B cell (primary cell): ENCODE results near the gene TAF4. TPM values are rescaled to one million over a fixed set of nuclear protein-coding genes. Genes with fewer than 3 reads are reported as not detected.

Experiments
- ATAC-seq: fragments of 200-7000 bp; cut with Tn5 transposase; one replicate; pipeline ENCODE4 v1.10.0; 2021; ENCODE audit warnings: low read depth, mild to moderate bottlenecking, moderate number of reproducible peaks, moderate library complexity
- CTCF ChIA-PET: fragments of 350-600 bp; sonication (Branson Sonifier 250); formaldehyde crosslinking; loops from one replicate; lab custom pipeline; 2021; ENCODE audit warnings: antibody characterized with exemption, inconsistent platforms; lab: Charles Lee
- POLR2A ChIA-PET: fragments of 350-600 bp; sonication (Branson Sonifier 250); formaldehyde crosslinking; loops from one replicate; lab custom pipeline; 2021; ENCODE audit warnings: antibody characterized with exemption; lab: Charles Lee
- DNase-seq: peaks from one replicate; pipeline ENCODE4 v3.0.0; 2013
- H2AFZ ChIP-seq: 2 replicates; pipeline ENCODE4 v1.6.1; 2012; ENCODE audit warnings: mild to moderate bottlenecking, low read depth, low read length; ENCODE audit not compliant: insufficient read depth, poor library complexity, severe bottlenecking
- H3K27ac ChIP-seq, 2 donors: 1 replicate in 1 of 2; 2 replicates in 1 of 2; pipeline ENCODE4 v1.5.1; 2012 to 2013; ENCODE audit warnings: low read length in 2 of 2, mild to moderate bottlenecking in 2 of 2, moderate library complexity in 1 of 2
- H3K27me3 ChIP-seq, 4 experiments: fragments of 200-600 bp in 1 of 4; sonication (generic) in 1 of 4; replicated peaks in 1 of 4; 1 replicate in 2 of 4; 2 replicates in 2 of 4; pipeline versions ENCODE4 v1.6.1 to v1.7.0; 2013 to 2016; ENCODE audit warnings: low read length in 3 of 4, mild to moderate bottlenecking in 2 of 4, mixed read lengths in 1 of 4, moderate library complexity in 1 of 4; ENCODE audit not compliant: insufficient read depth in 4 of 4, control insufficient read depth in 3 of 4; ENCODE audit errors: control extremely low read depth in 1 of 4
- H3K36me3 ChIP-seq, 2 experiments: replicated peaks in 1 of 2; 1 replicate in 1 of 2; 2 replicates in 1 of 2; pipeline versions ENCODE4 v1.6.1 to v1.7.1; 2013; ENCODE audit warnings: low read length in 1 of 2; ENCODE audit not compliant: insufficient read depth in 2 of 2, control insufficient read depth in 1 of 2; ENCODE audit errors: control extremely low read depth in 1 of 2, extremely low read depth in 1 of 2
- H3K4me1 ChIP-seq, 2 donors: fragments of 200-600 bp in 1 of 2; sonication (generic) in 1 of 2; 1 replicate in 1 of 2; 2 replicates in 1 of 2; pipeline versions ENCODE4 v1.5.1 to v1.6.1; 2013 to 2017; ENCODE audit warnings: low read length in 2 of 2; ENCODE audit not compliant: control insufficient read depth in 2 of 2, insufficient read depth in 2 of 2
- H3K4me2 ChIP-seq: replicated peaks from 2 replicates; pipeline ENCODE3; 2012; ENCODE audit warnings: mild to moderate bottlenecking, low read depth, low read length; ENCODE audit not compliant: poor library complexity, severe bottlenecking
- H3K4me3 ChIP-seq, 5 experiments: fragments of 200-600 bp in 1 of 5; sonication (generic) in 1 of 5; 1 replicate in 3 of 5; 2 replicates in 2 of 5; pipeline versions ENCODE4 v1.5.1 to v1.7.0; 2011 to 2016; ENCODE audit warnings: low read length in 4 of 5, mild to moderate bottlenecking in 4 of 5, low read depth in 2 of 5, control low read depth in 1 of 5, moderate library complexity in 1 of 5; ENCODE audit not compliant: insufficient read depth in 1 of 5; ENCODE audit errors: control extremely low read depth in 1 of 5, extremely low read depth in 1 of 5
- H3K79me2 ChIP-seq: fragments of 200-600 bp; sonication (generic); one replicate; pipeline ENCODE4 v1.6.0; 2016; ENCODE audit warnings: low read length; ENCODE audit not compliant: control insufficient read depth, insufficient read depth
- H3K9ac ChIP-seq: fragments of 200-600 bp; sonication (generic); 2 replicates; pipeline ENCODE4 v1.6.1; 2017; ENCODE audit warnings: mild to moderate bottlenecking, low read length, moderate library complexity
- H3K9me3 ChIP-seq, 3 donors: one replicate each; pipeline versions ENCODE4 v1.6.1 to v1.7.1; 2013; ENCODE audit warnings: low read length in 2 of 3; ENCODE audit not compliant: control insufficient read depth in 2 of 3, insufficient read depth in 1 of 3; ENCODE audit errors: control extremely low read depth in 1 of 3
- H4K20me1 ChIP-seq: 2 replicates; pipeline ENCODE4 v1.6.0; 2012; ENCODE audit warnings: mild to moderate bottlenecking, low read length; ENCODE audit not compliant: insufficient read depth, control insufficient read depth, poor library complexity, severe bottlenecking
- H3K27ac Mint-ChIP-seq: one replicate; pipeline ENCODE4 v1.8.0; 2021; ENCODE audit warnings: mixed read lengths
- H3K27me3 Mint-ChIP-seq: one replicate; pipeline ENCODE4 v1.8.0; 2021; ENCODE audit warnings: mixed read lengths
- H3K4me1 Mint-ChIP-seq: one replicate; pipeline ENCODE4 v1.8.0; 2021; ENCODE audit warnings: mixed read lengths
- H3K4me3 Mint-ChIP-seq: one replicate; pipeline ENCODE4 v1.8.0; 2021; ENCODE audit warnings: mixed read lengths
- H3K9me3 Mint-ChIP-seq: one replicate; pipeline ENCODE4 v1.8.0; 2022; ENCODE audit warnings: mixed read lengths; ENCODE audit not compliant: insufficient read depth
- EZH2 ChIP-seq: IDR thresholded peaks from 2 replicates; pipeline ENCODE4 v1.6.1; 2012; ENCODE audit warnings: borderline replicate concordance, low read depth, mild to moderate bottlenecking, moderate library complexity, low read length; ENCODE audit not compliant: insufficient read depth, poor library complexity, severe bottlenecking
- WGBS: methylation state at CpG from one replicate; pipeline ENCODE4 v1.1.5; 2013; ENCODE audit warnings: missing lambda C conversion rate; ENCODE audit not compliant: insufficient coverage; 5-methylcytosine and 5-hydroxymethylcytosine counted together
- intact Hi-C: fragments of 100-400 bp; cut with micrococcal nuclease; formaldehyde crosslinking; loops from one replicate; pipeline ENCODE4 v1.10.0; 2022
- polyA plus RNA-seq: library from polyadenylated mRNA; depleted of rRNA; stranded (reverse); fragments of >200 nt; gene quantifications from 2 replicates; pipeline ENCODE4 v1.2.3, GENCODE V29; 2012
- total RNA-seq, 2 donors: library from RNA; stranded (reverse); fragments of 120-200 nt in 1 of 2; gene quantifications; 1 replicate in 1 of 2; 2 replicates in 1 of 2; pipeline versions ENCODE4 v1.2.3 to v1.2.4, GENCODE V29; 2013 to 2022
- TF ChIP-seq, protein P1 (sequence below): fragments of 200-600 bp; IDR thresholded peaks from one replicate; pipeline ENCODE4 v1.8.0; 2022; ENCODE audit warnings: antibody characterized with exemption, mild to moderate bottlenecking

TAF4 gene
- total and polyA plus RNA-seq, 2 donors (not counting 1 experiment from before 2014, with no cell fraction given), result 13.9 to 39.5 TPM

DNA sequence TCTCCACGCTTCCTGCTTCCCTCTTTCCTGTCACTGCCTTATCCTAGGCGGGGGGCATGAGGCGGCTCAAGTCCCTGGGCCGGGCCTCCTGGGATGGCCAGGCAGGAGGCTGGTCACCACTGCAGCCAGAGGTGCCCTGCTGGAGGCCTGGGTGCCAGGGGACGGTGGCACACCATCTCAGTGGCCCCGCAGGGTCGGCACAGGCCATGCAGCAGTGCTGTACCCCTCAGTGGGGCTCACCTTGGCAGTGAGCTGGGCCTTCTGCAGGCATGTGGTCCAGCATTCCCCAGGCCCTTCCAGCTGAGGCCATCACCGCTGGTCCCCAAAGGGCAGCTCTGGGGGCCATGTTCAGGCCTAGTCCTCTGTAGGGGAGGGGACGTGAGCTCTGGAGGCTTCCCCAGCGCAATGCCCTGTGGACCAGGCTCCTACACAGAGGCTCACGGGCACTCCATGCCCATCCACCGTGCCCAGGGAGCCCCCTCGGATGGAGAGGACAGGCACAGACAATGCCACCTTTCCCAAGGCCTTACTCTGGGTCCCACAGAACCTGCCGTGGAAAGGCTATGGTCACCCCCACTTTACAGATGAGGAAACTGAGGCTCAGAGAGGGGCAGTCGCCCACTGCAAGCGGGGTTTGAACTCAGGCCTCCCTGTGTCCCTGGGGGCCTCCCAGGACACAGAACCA lies 123.8 kb downstream of the TAF4 start:
- H3K79me2 ChIP-seq, result no peaks in the 10 kb centered on the region
- H2AFZ ChIP-seq, result no peak overlapping the region
- no peak overlapping the region for H3K27ac ChIP-seq
- ChIA-PET CTCF (no interaction called here), POLR2A (no interaction called here)
- TF ChIP-seq, protein P1, sequence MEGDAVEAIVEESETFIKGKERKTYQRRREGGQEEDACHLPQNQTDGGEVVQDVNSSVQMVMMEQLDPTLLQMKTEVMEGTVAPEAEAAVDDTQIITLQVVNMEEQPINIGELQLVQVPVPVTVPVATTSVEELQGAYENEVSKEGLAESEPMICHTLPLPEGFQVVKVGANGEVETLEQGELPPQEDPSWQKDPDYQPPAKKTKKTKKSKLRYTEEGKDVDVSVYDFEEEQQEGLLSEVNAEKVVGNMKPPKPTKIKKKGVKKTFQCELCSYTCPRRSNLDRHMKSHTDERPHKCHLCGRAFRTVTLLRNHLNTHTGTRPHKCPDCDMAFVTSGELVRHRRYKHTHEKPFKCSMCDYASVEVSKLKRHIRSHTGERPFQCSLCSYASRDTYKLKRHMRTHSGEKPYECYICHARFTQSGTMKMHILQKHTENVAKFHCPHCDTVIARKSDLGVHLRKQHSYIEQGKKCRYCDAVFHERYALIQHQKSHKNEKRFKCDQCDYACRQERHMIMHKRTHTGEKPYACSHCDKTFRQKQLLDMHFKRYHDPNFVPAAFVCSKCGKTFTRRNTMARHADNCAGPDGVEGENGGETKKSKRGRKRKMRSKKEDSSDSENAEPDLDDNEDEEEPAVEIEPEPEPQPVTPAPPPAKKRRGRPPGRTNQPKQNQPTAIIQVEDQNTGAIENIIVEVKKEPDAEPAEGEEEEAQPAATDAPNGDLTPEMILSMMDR, result no peak
- H3K4me3 Mint-ChIP-seq, result no peak overlapping the region
- WGBS, result 90% methylated on average over 15 of the region's 16 CpGs
- H3K4me1 Mint-ChIP-seq, result no peaks in the 10 kb centered on the region
- no peaks in the 10 kb centered on the region for H3K27me3 Mint-ChIP-seq
- intact Hi-C loops, result no loop called here
- H3K4me1 ChIP-seq, result no peaks in the 10 kb centered on the region
- no peaks in the 10 kb centered on the region for H4K20me1 ChIP-seq
- H3K36me3 ChIP-seq, result no peaks in the 10 kb centered on the region
- H3K9ac ChIP-seq, result no peak overlapping the region
- H3K4me2 ChIP-seq, result no peak overlapping the region
- no peak overlapping the region for H3K27ac Mint-ChIP-seq
- no peaks in the 10 kb centered on the region for H3K27me3 ChIP-seq
- no peak for DNase-seq
- no peak overlapping the region for H3K4me3 ChIP-seq
- H3K9me3 Mint-ChIP-seq, result no peaks in the 10 kb centered on the region
- ATAC-seq, result no peak
- no peaks in the 10 kb centered on the region for H3K9me3 ChIP-seq

DNA sequence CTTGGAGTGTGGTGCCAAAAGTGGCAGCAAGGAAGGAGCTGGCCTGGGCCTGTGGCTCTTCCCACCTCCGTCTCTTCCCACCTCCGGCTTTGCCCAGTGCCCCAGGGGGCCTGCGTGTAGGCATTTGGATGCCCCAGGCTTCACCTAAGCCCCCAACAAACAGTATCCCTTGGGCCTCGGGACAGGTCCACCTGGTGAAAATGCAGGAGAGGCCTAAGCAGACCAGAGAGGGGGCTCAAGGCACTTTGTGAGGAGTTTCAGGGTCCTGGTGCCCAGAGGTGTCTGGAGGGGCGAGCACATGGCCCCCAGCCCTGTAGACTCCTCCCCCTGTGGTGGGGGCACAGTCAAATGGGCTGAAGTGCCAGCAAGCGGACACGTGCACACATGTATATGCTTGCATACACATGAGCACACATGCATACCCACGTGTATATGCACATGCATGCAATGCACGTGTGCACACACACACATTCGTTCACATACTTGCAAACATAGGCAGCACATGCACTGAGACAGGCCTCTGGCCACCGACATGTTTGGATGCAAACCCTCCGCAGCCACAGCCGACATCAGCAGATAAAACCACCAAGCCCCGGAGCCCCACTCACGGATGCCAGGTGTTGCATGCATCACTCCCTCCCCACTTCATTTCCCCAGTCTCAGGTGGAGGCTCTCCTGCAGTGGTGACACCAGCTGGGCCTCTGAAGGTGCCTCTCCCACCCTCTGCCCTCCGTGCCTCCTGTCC lies 124.5 kb downstream of the TAF4 start:
- TF ChIP-seq EZH2, result no peak
- TF ChIP-seq, protein P1, result no peak
- ChIA-PET POLR2A (no interaction called here), CTCF (no interaction called here)
- no peaks in the 10 kb centered on the region for H3K27me3 Mint-ChIP-seq
- H3K9me3 Mint-ChIP-seq, result no peaks in the 10 kb centered on the region
- no peak overlapping the region for H3K4me3 Mint-ChIP-seq
- intact Hi-C loops, result no loop called here
- Histone ChIP-seq H3K9ac (no peak overlapping the region), H3K4me3 (no peak overlapping the region), H4K20me1 (no peaks in the 10 kb centered on the region), H3K4me2 (no peak overlapping the region), H3K36me3 (no peaks in the 10 kb centered on the region), H3K4me1 (no peaks in the 10 kb centered on the region), H3K27ac (no peak overlapping the region), H2AFZ (no peak overlapping the region), H3K27me3 (no peaks in the 10 kb centered on the region), H3K9me3 (no peaks in the 10 kb centered on the region), H3K79me2 (no peaks in the 10 kb centered on the region)
- no peak overlapping the region for H3K27ac Mint-ChIP-seq
- no peak for DNase-seq
- WGBS, result 85% methylated on average over 14 of the region's 16 CpGs
- no peaks in the 10 kb centered on the region for H3K4me1 Mint-ChIP-seq
- no peak for ATAC-seq
